GM20000 (cell line): ENCODE data around the gene TTC33.
A peak's percentile ranks its signal among the peaks of the same experiment; 100 is the strongest.

ENCODE experiments used
- DNase-seq: peaks from one replicate; pipeline ENCODE4 v3.0.0; 2012; ENCODE audit warnings: low spot score
- CTCF ChIP-seq: IDR thresholded peaks from 2 replicates; pipeline ENCODE4 v1.5.1; 2012; ENCODE audit warnings: mild to moderate bottlenecking, control low read depth; ENCODE audit errors: extremely low read depth, missing control alignments

Gene TTC33

DNA sequence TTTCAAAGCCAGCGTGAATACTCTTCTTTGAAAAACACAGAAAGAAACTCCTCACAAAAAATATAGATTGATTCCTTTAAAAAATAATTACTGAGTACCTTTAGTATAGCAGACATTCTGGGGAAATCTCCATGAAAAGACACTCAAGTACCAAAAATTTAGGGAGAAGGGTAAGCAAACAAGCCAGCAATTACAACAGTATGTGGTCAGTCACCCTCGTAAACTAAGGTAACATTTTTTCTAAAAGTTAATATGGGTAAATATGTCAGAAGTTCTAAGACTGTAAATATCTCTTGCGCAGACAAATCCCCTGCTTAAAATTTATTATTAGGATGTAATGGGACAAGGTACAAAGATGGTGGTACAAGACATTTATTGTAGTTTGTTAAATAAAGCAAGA lies 178.0 kb downstream of the TTC33 start:
- no peak for TF ChIP-seq CTCF
- DNase-seq = no peak

DNA sequence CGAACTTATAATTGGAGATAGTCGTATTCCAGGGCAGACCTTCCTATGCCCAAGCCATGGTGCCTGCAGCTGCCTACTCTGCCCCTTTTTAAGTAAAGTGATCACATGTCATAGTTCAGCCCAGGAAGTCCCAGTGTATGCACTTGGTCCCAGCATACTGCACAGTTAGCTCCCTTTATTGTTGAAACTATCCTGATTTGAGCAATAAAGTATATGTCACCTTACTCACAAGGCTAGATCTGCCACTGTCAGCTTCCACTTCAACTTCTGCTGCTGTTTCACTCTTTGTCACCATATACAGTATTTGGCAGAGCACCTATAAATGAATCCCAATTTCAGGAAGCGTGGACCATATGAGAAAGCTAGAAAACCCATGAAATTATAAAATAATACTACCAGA lies 179.8 kb downstream of the TTC33 start:
- DNase-seq = no peak
- no peak for TF ChIP-seq CTCF

DNA sequence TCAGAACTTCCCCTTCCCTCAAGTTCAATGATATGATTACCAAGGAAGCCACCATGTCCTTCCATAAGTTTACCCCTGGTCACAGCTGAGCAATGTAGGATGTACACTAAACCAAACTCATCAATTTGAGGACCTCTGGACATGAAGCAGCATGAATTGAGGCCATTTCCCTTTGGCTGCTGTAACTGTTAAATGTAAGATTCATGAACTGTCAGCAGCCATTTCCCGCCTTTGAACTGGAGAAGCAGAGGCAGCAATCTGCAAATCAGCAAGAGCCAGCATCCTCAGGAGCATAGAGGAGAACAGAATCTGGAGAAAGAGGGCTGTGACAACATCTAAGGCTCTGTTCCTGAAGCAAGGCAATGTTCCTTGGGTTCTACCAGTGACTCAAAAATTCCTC lies 180.3 kb downstream of the TTC33 start:
- DNase-seq = no peak
- no peak for TF ChIP-seq CTCF

DNA sequence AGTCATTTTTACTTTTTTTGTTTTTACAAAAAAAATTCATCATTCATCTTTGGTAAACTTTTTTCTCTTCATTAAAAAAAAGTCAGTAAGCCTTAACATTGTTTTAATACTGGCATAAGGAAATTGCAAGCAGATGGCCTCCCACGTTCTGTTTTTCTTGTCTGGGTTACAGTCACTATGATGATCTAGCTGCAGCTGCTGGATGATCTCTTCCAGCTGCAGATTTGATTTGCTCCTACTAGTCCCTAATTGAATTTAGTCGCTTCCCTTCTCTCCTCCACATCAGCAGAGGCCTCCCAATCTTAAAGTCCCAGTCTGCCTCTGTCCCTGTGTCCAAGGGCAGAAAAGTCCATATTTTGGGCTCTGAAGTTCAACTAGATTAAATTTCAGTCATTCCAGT lies 182.8 kb downstream of the TTC33 start:
- no peak for DNase-seq

DNA sequence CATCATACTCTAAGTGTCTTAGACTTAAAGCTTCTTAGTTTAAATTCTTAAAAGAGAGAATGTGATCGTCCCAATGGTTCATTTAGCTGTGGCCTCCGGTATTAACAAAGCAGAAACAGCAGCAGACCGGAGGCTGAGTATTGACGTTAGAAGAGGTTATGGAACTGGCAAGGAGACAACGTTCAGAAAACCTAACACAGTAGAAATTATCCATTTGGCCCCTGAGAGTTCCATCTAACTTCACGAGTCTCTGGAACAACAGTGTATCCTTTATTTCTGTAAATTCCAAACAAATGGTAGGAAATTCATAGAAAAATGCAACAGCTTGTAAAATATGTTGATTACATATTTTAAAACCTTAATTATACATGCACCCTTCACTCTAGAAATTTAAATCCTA lies 183.4 kb downstream of the TTC33 start:
- TF ChIP-seq CTCF = no peak
- no peak for DNase-seq

More for the DNA sequence above, 182.8 kb downstream of the TTC33 start:
- no peak for TF ChIP-seq CTCF

- DNase-seq = no peak
- TF ChIP-seq CTCF = no peak
These were observed 184.0 kb downstream of the TTC33 start for GRCh38 chr5:40571729-40572128.

GRCh38 chr5:40570408-40571129 lies 185.2 kb downstream of the TTC33 start:
- TF ChIP-seq CTCF = no peak
- peak; percentile 13 for DNase-seq
